HepG2 (cell line): ENCODE measurements around the gene ORC2. TPM values are rescaled to one million over a fixed set of nuclear protein-coding genes. Genes with fewer than 3 reads are reported as not detected.

Experiments used
- ATAC-seq: fragments of 200-7000 bp; cut with Tn5 transposase; 3 replicates; pipeline ENCODE4 v1.9.1; 2020; ENCODE audit warnings: mild to moderate bottlenecking, moderate library complexity
- BruUV-seq: library from RNA; stranded (reverse); fragments of 400-500 nt; replicated peaks from 2 replicates; lab custom pipeline; 2021; lab: Mats Ljungman, UMichigan
- CTCF ChIA-PET: fragments of 300-600 bp; formaldehyde crosslinking; extraction: SDS; loops from one replicate; lab custom pipeline; 2021; ENCODE audit warnings: low total read pairs, inconsistent platforms, low intra/inter-chr PET ratio; lab: Yijun Ruan, JAX
- POLR2A ChIA-PET: fragments of 350-600 bp; sonication (Branson Sonifier 250); formaldehyde crosslinking; loops from one replicate; lab custom pipeline; 2020; ENCODE audit warnings: antibody characterized with exemption, inconsistent platforms; lab: Yijun Ruan, JAX
- DNase-seq: peaks from one replicate; pipeline ENCODE4 v3.0.0-alpha.2; 2015; ENCODE audit warnings: low spot score
- FAIRE-seq: peaks from 3 replicates; lab custom pipeline; 2011; peaks lifted over from hg19 to GRCh38; lab: Jason Lieb, UNC
- H2AFZ ChIP-seq: one replicate; pipeline ENCODE4 v1.6.1; 2011; ENCODE audit warnings: low read length, inconsistent platforms
- H3K27ac ChIP-seq: fragments of 300-600 bp; 3 replicates; pipeline ENCODE4 v1.8.0; 2011; ENCODE audit warnings: mixed run types, mild to moderate bottlenecking, mixed read lengths, low read length, inconsistent platforms; ENCODE audit not compliant: insufficient read depth; ENCODE audit errors: extremely low read length
- H3K27me3 ChIP-seq, 2 experiments: fragments of 200-600 bp in 1 of 2; 2 replicates in 1 of 2; 3 replicates in 1 of 2; pipeline versions ENCODE4 v1.6.0 to v1.8.0; 2011; ENCODE audit warnings: low read length in 2 of 2, mild to moderate bottlenecking in 2 of 2, moderate library complexity in 2 of 2, inconsistent platforms in 1 of 2; ENCODE audit not compliant: insufficient read depth in 2 of 2, control insufficient read depth in 1 of 2
- H3K36me3 ChIP-seq, 2 experiments: fragments of 200-600 bp in 1 of 2; replicated peaks in 1 of 2; 2 replicates in 1 of 2; 3 replicates in 1 of 2; pipeline versions ENCODE4 v1.5.1 to v1.8.0; 2011; ENCODE audit warnings: low read length in 2 of 2, inconsistent platforms in 1 of 2; ENCODE audit not compliant: insufficient read depth in 2 of 2, control insufficient read depth in 1 of 2
- H3K4me1 ChIP-seq: 2 replicates; pipeline ENCODE4 v1.5.1; 2012; ENCODE audit warnings: low read length, inconsistent platforms; ENCODE audit not compliant: insufficient read depth
- H3K4me2 ChIP-seq: 2 replicates; pipeline ENCODE4 v1.6.0; 2011; ENCODE audit warnings: low read depth, low read length, inconsistent platforms
- H3K4me3 ChIP-seq, 3 experiments: fragments of 200-600 bp in 1 of 3; sonication (generic), shearing (Covaris generic) in 1 of 3; replicated peaks in 1 of 3; 2 replicates each; pipeline ENCODE4 v1.5.1; 2011 to 2016; ENCODE audit warnings: low read length in 3 of 3, inconsistent platforms in 2 of 3, low read depth in 2 of 3, mild to moderate bottlenecking in 2 of 3, control low read depth in 1 of 3, mixed read lengths in 1 of 3; ENCODE audit not compliant: insufficient read depth in 1 of 3
- H3K79me2 ChIP-seq: one replicate; pipeline ENCODE4 v1.6.1; 2011; ENCODE audit warnings: low read length, inconsistent platforms; ENCODE audit not compliant: insufficient read depth
- H3K9ac ChIP-seq: 2 replicates; pipeline ENCODE4 v1.6.0; 2011; ENCODE audit warnings: mild to moderate bottlenecking, low read depth, low read length, inconsistent platforms; ENCODE audit not compliant: insufficient read depth
- H3K9me3 ChIP-seq: 2 replicates; pipeline ENCODE4 v1.5.1; 2012; ENCODE audit warnings: mild to moderate bottlenecking, low read length
- H4K20me1 ChIP-seq: 2 replicates; pipeline ENCODE4 v1.6.0; 2011; ENCODE audit warnings: inconsistent platforms, mild to moderate bottlenecking, low read length, moderate library complexity; ENCODE audit not compliant: insufficient read depth
- CAMTA2 ChIP-seq: sonication (generic); formaldehyde crosslinking; IDR thresholded peaks from 2 replicates; pipeline ENCODE4 v1.4.0; 2020; ENCODE audit warnings: mild to moderate bottlenecking, missing genetic modification reagents, borderline replicate concordance
- HNRNPK ChIP-seq: fragments of 200-400 bp; formaldehyde crosslinking; IDR thresholded peaks from 2 replicates; pipeline ENCODE4 v1.6.1; 2018; ENCODE audit warnings: low read length, low read depth, moderate library complexity, mild to moderate bottlenecking; ENCODE audit not compliant: poor library complexity, severe bottlenecking
- MBD4 ChIP-seq: IDR thresholded peaks from 2 replicates; pipeline ENCODE4 v1.6.1; 2012; ENCODE audit warnings: low read length, inconsistent platforms, borderline replicate concordance
- NFE2L2 ChIP-seq: fragments of 150-350 bp; IDR thresholded peaks from 2 replicates; pipeline ENCODE4 v1.6.1; 2014; ENCODE audit warnings: low read length
- RFX1 ChIP-seq: fragments of 450-650 bp; IDR thresholded peaks from 2 replicates; pipeline ENCODE4 v1.6.1; 2017
- SNAI1 ChIP-seq: sonication (generic); formaldehyde crosslinking; IDR thresholded peaks from 2 replicates; pipeline ENCODE4 v1.5.0; 2020; ENCODE audit warnings: mild to moderate bottlenecking, missing genetic modification reagents, borderline replicate concordance
- ZNF678 ChIP-seq: sonication (generic); formaldehyde crosslinking; IDR thresholded peaks from 2 replicates; pipeline ENCODE4 v1.4.0; 2020; ENCODE audit warnings: mild to moderate bottlenecking, missing genetic modification reagents
- ZSCAN29 ChIP-seq: sonication (generic); formaldehyde crosslinking; conservative IDR thresholded peaks from 2 replicates; pipeline ENCODE4 v1.4.0; 2020; ENCODE audit warnings: mild to moderate bottlenecking, missing genetic modification reagents
- WGBS: methylation state at CpG from one replicate; pipeline ENCODE4 v1.1.6; 2017; ENCODE audit warnings: low lambda C conversion rate; 5-methylcytosine and 5-hydroxymethylcytosine counted together
- in situ Hi-C: cut with HindIII; loops from 2 replicates; pipeline ENCODE4 v1.10.0; 2017; ENCODE audit warnings: low pct_unique_long_range_greater_than_20kb; ENCODE audit not compliant: extremely low pct_ligation_motif_present
- intact Hi-C: fragments of 100-400 bp; cut with micrococcal nuclease; formaldehyde crosslinking; loops from one replicate; pipeline ENCODE4 v1.10.0; 2022; ENCODE audit not compliant: unreplicated experiment
- polyA plus RNA-seq, 8 experiments: library from polyadenylated mRNA; depleted of rRNA in 3 of 8; stranded (reverse) in 7 of 8; unstranded in 1 of 8; fragments of >200 nt; fragmentation: Illumina TruSeq in 4 of 8; extraction: Trizol in 4 of 8; gene quantifications; 2 replicates each; pipeline versions ENCODE4 v1.2.1 to v1.2.3, GENCODE V29; 2011 to 2016; ENCODE audit warnings: low read depth in 4 of 8, missing spikeins in 1 of 8, mixed read lengths in 1 of 8; ENCODE audit not compliant: insufficient read depth in 1 of 8
- total RNA-seq, 5 experiments: library from RNA; depleted of rRNA; stranded (reverse); fragments of >200 nt; fragmentation: Illumina TruSeq; extraction: Trizol; gene quantifications; 2 replicates each; pipeline ENCODE4 v1.2.3, GENCODE V29; 2016; ENCODE audit warnings: low read depth in 1 of 5
- TF ChIP-seq, protein P1 (sequence below): sonication (generic); formaldehyde crosslinking; IDR thresholded peaks from 2 replicates; pipeline ENCODE4 v1.8.0; 2022; ENCODE audit warnings: missing genetic modification reagents, mild to moderate bottlenecking, moderate library complexity, borderline replicate concordance
- TF ChIP-seq, protein P2 (sequence below): sonication (generic); formaldehyde crosslinking; IDR thresholded peaks from 2 replicates; pipeline ENCODE4 v1.4.0; 2020; ENCODE audit warnings: mild to moderate bottlenecking, missing genetic modification reagents, borderline replicate concordance
- TF ChIP-seq, protein P3 (sequence below): sonication (generic); formaldehyde crosslinking; IDR thresholded peaks from 2 replicates; pipeline ENCODE4 v1.4.0; 2020; ENCODE audit warnings: missing genetic modification reagents
- TF ChIP-seq, protein P4 (sequence below): sonication (generic); formaldehyde crosslinking; IDR thresholded peaks from 2 replicates; pipeline ENCODE4 v1.8.0; 2022; ENCODE audit warnings: missing genetic modification reagents, low read depth, mild to moderate bottlenecking, borderline replicate concordance

The ORC2 gene
- total and polyA plus RNA-seq, 2 of the 13 experiments (the other 11 are each of a cell fraction or from before 2014, with no cell fraction given): 19.3 to 73.5 TPM

DNA sequence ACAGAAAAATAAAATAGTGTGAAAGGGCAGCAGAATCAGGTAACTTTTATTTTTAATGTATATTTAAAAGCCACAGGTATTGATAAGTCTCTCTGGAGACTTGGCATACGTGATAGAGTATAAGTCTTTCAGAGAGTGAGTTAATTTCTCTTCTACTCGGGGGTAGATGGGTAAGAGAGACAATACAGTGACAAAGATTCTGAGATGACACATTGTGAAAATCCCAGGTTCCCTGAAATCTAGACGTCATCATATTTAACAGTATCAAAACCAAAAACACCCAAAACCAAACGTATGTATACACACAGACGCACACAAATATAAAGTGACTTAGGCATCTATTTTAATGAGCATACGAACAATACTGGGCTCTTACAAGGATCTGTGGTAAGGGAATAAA, 41.0 kb downstream of the ORC2 start:
- H3K4me1 ChIP-seq: no peaks in the 10 kb centered on the region
- intact Hi-C loops: no loop called here
- POLR2A ChIA-PET: interaction anchor here (0.8 kb wide), 1 partner anchor 23 kb away, joined by 3 read pairs; no protein-coding TSS in a partner anchor
- 97% methylated on average over 6 of the region's 6 CpGs for WGBS
- no peak overlapping the region for H3K9ac ChIP-seq
- no peak overlapping the region for H2AFZ ChIP-seq
- peaks cover 20 to 79% of the 10 kb centered on the region in 2 experiments for H3K36me3 ChIP-seq
- DNase-seq: no peak
- ATAC-seq: no peak
- no peak overlapping the region for H3K4me3 ChIP-seq
- no peaks in the 10 kb centered on the region for H3K27me3 ChIP-seq
- H3K4me2 ChIP-seq: no peak overlapping the region
- in situ Hi-C loops: no loop called here
- TF ChIP-seq CAMTA2 (CRISPR knock-in tag) (no peak), MBD4 (no peak)
- TF ChIP-seq, protein P1, sequence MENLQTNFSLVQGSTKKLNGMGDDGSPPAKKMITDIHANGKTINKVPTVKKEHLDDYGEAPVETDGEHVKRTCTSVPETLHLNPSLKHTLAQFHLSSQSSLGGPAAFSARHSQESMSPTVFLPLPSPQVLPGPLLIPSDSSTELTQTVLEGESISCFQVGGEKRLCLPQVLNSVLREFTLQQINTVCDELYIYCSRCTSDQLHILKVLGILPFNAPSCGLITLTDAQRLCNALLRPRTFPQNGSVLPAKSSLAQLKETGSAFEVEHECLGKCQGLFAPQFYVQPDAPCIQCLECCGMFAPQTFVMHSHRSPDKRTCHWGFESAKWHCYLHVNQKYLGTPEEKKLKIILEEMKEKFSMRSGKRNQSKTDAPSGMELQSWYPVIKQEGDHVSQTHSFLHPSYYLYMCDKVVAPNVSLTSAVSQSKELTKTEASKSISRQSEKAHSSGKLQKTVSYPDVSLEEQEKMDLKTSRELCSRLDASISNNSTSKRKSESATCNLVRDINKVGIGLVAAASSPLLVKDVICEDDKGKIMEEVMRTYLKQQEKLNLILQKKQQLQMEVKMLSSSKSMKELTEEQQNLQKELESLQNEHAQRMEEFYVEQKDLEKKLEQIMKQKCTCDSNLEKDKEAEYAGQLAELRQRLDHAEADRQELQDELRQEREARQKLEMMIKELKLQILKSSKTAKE (CRISPR knock-in tag): no peak
- TF ChIP-seq, protein P2, sequence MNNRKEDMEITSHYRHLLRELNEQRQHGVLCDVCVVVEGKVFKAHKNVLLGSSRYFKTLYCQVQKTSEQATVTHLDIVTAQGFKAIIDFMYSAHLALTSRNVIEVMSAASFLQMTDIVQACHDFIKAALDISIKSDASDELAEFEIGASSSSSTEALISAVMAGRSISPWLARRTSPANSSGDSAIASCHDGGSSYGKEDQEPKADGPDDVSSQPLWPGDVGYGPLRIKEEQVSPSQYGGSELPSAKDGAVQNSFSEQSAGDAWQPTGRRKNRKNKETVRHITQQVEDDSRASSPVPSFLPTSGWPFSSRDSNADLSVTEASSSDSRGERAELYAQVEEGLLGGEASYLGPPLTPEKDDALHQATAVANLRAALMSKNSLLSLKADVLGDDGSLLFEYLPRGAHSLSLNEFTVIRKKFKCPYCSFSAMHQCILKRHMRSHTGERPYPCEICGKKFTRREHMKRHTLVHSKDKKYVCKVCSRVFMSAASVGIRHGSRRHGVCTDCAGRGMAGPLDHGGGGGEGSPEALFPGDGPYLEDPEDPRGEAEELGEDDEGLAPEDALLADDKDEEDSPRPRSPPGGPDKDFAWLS: no peak
- CTCF ChIA-PET: no interaction called here
- no TSS peak for BruUV-seq
- FAIRE-seq: no peak
- no peak overlapping the region for H3K27ac ChIP-seq
- H4K20me1 ChIP-seq: no peaks in the 10 kb centered on the region
- no peaks in the 10 kb centered on the region for H3K79me2 ChIP-seq
- H3K9me3 ChIP-seq: no peaks in the 10 kb centered on the region

DNA sequence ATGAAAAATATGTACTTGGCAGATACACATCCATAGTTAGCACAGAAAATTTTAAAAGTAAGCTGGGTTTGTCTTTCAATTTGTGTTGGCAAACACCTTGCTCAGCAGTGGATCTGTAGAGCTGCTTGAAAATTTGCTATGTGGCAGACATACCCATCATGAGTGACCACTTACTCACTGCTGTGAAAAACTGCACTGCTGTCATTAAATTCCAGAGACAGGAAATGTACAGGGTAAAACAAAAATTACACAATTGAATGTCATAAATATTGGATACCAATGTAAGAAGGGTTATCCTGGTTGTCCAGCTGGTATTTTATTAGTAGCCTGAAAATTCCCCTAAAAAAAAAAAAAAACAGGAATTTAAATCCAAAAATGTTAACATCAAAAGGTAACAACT, 49.8 kb downstream of the ORC2 start:
- Histone ChIP-seq H3K4me2 (no peak overlapping the region), H3K27ac (no peak overlapping the region), H3K9me3 (no peaks in the 10 kb centered on the region), H3K9ac (no peak overlapping the region), H3K27me3 (no peaks in the 10 kb centered on the region), H3K79me2 (no peaks in the 10 kb centered on the region), H3K4me1 (no peaks in the 10 kb centered on the region), H3K36me3 (peaks cover 20 to 70% of the 10 kb centered on the region in 2 experiments), H4K20me1 (no peaks in the 10 kb centered on the region), H2AFZ (no peak overlapping the region), H3K4me3 (no peak overlapping the region)
- CTCF ChIA-PET: no interaction called here
- intact Hi-C loops (no loop called here), in situ Hi-C loops (no loop called here)
- no TSS peak for BruUV-seq
- DNase-seq (no peak), FAIRE-seq (no peak), ATAC-seq (no peak)
- POLR2A ChIA-PET: no interaction called here
- TF ChIP-seq, protein P3, sequence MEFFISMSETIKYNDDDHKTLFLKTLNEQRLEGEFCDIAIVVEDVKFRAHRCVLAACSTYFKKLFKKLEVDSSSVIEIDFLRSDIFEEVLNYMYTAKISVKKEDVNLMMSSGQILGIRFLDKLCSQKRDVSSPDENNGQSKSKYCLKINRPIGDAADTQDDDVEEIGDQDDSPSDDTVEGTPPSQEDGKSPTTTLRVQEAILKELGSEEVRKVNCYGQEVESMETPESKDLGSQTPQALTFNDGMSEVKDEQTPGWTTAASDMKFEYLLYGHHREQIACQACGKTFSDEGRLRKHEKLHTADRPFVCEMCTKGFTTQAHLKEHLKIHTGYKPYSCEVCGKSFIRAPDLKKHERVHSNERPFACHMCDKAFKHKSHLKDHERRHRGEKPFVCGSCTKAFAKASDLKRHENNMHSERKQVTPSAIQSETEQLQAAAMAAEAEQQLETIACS: no peak
- no peak for TF ChIP-seq ZSCAN29 (CRISPR knock-in tag)
- TF ChIP-seq ZNF678 (CRISPR knock-in tag): no peak
- TF ChIP-seq, protein P4, sequence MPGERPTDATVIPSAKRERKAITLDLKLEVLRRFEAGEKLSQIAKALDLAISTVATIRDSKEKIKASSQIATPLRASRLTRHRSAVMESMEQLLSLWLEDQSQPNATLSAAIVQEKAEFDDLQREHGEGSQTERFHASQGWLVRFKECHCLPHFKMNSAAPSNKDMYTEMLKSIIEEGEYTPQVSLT (CRISPR knock-in tag): no peak
- TF ChIP-seq HNRNPK: no peak
- TF ChIP-seq SNAI1 (CRISPR knock-in tag): no peak
- no peak for TF ChIP-seq NFE2L2
- no peak for TF ChIP-seq RFX1
